Measurements from ENCODE around the gene KLF1.

Gene KLF1

DNA sequence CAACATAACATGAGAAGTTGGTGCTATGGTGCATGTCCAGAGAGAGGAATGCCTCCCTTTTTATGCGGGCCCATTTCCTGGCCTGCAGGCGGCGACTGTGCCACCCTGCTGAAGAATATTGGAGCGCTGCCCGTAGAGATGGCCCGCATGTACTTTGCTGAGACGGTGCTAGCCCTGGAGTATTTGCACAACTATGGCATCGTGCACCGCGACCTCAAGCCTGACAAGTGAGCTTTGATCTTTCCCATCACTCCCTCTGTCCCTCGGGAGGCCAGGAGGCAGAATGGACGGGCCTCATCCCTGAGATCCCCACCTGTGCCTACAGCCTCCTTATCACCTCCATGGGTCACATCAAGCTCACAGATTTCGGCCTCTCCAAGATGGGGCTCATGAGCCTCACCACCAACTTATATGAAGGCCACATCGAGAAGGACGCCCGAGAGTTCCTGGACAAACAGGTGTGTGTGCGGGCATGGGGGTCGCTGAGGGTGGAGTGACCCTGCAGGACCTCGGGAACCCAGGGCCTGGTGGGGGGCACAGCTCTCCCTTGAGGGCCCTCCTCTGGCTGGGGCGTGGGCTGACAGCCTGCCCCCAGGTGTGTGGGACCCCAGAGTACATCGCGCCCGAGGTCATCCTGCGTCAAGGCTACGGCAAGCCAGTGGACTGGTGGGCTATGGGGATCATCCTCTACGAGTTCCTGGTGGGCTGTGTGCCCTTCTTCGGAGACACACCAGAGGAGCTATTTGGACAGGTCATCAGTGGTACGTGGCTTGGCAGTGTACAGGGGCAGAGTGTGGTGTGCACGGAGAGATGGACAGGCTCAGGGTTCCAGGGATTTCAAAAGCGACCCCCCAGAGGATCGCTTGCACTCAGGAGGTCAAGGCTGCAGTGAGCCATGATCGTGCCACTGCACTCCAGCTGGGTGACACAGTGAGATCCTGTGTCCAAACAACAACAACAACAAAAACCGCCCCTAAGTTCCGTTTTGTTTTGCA lies 22.0 kb downstream of the KLF1 start:
- H4K20me1 ChIP-seq (ENCODE audit: insufficient read depth), result no peaks in the 10 kb centered on the region
- no peak overlapping the region for H2AFZ ChIP-seq (ENCODE audit: low read depth)
- H3K27ac ChIP-seq, result no peak overlapping the region
- H3K4me1 ChIP-seq (ENCODE audit: low read depth, poor library complexity, severe bottlenecking), result peaks cover 10% of the 10 kb centered on the region
- H3K4me3 ChIP-seq (IDR thresholded peaks at IDR 0.05; ENCODE audit: insufficient read depth, low read depth, low read length), result no peak overlapping the region
- no peak overlapping the region for H3K4me2 ChIP-seq
- no peaks in the 10 kb centered on the region for H3K36me3 ChIP-seq (ENCODE audit: insufficient read depth)
- TF ChIP-seq, protein P1, sequence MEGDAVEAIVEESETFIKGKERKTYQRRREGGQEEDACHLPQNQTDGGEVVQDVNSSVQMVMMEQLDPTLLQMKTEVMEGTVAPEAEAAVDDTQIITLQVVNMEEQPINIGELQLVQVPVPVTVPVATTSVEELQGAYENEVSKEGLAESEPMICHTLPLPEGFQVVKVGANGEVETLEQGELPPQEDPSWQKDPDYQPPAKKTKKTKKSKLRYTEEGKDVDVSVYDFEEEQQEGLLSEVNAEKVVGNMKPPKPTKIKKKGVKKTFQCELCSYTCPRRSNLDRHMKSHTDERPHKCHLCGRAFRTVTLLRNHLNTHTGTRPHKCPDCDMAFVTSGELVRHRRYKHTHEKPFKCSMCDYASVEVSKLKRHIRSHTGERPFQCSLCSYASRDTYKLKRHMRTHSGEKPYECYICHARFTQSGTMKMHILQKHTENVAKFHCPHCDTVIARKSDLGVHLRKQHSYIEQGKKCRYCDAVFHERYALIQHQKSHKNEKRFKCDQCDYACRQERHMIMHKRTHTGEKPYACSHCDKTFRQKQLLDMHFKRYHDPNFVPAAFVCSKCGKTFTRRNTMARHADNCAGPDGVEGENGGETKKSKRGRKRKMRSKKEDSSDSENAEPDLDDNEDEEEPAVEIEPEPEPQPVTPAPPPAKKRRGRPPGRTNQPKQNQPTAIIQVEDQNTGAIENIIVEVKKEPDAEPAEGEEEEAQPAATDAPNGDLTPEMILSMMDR (conservative IDR thresholded peaks at IDR 0.05; ENCODE audit: low read depth, low read length), result no peak
- H3K9ac ChIP-seq, result no peak overlapping the region
- H3K27me3 ChIP-seq (ENCODE audit: insufficient read depth, low read depth), result no peaks in the 10 kb centered on the region; the same call in 1 of the 2 replicates
- no peaks in the 10 kb centered on the region for H3K79me2 ChIP-seq (ENCODE audit: insufficient read depth, low read depth)

DNA sequence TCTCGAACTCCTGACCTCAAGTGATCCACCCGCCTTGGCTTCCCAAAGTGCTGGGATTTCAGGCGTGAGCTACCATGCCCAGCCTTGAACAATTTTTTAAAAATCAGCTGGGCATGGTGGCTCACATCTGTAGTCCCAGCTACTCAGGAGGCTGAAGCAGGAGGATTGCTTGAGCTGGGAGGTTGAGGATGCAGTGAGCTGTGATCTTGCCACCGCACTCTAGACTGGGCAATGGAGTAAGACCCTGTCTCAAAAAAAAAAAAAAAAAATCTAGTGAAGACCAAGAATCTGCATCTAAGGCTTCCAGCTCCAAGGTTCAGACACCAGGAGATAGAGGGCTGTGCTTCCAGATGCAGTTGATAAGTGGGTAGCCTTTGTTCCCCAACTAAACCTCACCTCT lies 22.9 kb downstream of the KLF1 start:
- no peak overlapping the region for H3K4me2 ChIP-seq

DNA sequence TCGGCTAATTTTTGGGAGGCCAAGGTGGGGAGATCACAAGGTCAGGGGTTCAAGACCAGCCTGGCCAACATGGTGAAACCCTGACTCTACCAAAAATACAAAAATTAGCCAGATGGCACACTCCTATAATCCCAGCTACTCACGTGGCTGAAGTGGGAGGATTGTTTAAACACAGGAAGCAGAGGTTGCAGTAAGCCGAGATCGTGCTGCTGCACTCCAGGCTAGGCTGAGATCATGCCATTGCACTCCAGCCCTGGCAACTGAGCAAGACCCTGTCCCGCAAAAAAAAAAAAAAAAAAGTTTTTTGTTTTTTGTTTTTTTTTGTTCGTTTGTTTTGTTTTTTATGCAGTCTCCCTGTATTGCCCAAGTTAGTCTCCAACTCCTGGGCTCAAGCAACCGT lies 27.5 kb downstream of the KLF1 start:
- H3K4me3 ChIP-seq (IDR thresholded peaks at IDR 0.05; ENCODE audit: insufficient read depth, low read depth, low read length), result no peak overlapping the region
- no peak overlapping the region for H3K9ac ChIP-seq
- no peaks in the 10 kb centered on the region for H3K4me1 ChIP-seq (ENCODE audit: low read depth, poor library complexity, severe bottlenecking)
- H3K4me2 ChIP-seq, result no peak overlapping the region
- H3K27me3 ChIP-seq (ENCODE audit: insufficient read depth, low read depth), result no peaks in the 10 kb centered on the region; the same call in 1 of the 2 replicates
- no peaks in the 10 kb centered on the region for H3K79me2 ChIP-seq (ENCODE audit: insufficient read depth, low read depth)
- no peak overlapping the region for H3K27ac ChIP-seq
- H4K20me1 ChIP-seq (ENCODE audit: insufficient read depth), result no peaks in the 10 kb centered on the region
- no peaks in the 10 kb centered on the region for H3K36me3 ChIP-seq (ENCODE audit: insufficient read depth)
- TF ChIP-seq, protein P1 (conservative IDR thresholded peaks at IDR 0.05; ENCODE audit: low read depth, low read length), result no peak
- H2AFZ ChIP-seq (ENCODE audit: low read depth), result no peak overlapping the region

More for the DNA sequence above, 22.9 kb downstream of the KLF1 start:
- H3K27me3 ChIP-seq (ENCODE audit: insufficient read depth, low read depth), result no peaks in the 10 kb centered on the region; the same call in 1 of the 2 replicates
- H3K36me3 ChIP-seq (ENCODE audit: insufficient read depth), result no peaks in the 10 kb centered on the region
- H3K9ac ChIP-seq, result no peak overlapping the region
- no peak overlapping the region for H3K27ac ChIP-seq
- H3K79me2 ChIP-seq (ENCODE audit: insufficient read depth, low read depth), result no peaks in the 10 kb centered on the region
- peaks cover 10% of the 10 kb centered on the region for H3K4me1 ChIP-seq (ENCODE audit: low read depth, poor library complexity, severe bottlenecking)
- TF ChIP-seq, protein P1 (conservative IDR thresholded peaks at IDR 0.05; ENCODE audit: low read depth, low read length), result no peak
- no peaks in the 10 kb centered on the region for H4K20me1 ChIP-seq (ENCODE audit: insufficient read depth)
- H2AFZ ChIP-seq (ENCODE audit: low read depth), result no peak overlapping the region
- H3K4me3 ChIP-seq (IDR thresholded peaks at IDR 0.05; ENCODE audit: insufficient read depth, low read depth, low read length), result no peak overlapping the region

DNA sequence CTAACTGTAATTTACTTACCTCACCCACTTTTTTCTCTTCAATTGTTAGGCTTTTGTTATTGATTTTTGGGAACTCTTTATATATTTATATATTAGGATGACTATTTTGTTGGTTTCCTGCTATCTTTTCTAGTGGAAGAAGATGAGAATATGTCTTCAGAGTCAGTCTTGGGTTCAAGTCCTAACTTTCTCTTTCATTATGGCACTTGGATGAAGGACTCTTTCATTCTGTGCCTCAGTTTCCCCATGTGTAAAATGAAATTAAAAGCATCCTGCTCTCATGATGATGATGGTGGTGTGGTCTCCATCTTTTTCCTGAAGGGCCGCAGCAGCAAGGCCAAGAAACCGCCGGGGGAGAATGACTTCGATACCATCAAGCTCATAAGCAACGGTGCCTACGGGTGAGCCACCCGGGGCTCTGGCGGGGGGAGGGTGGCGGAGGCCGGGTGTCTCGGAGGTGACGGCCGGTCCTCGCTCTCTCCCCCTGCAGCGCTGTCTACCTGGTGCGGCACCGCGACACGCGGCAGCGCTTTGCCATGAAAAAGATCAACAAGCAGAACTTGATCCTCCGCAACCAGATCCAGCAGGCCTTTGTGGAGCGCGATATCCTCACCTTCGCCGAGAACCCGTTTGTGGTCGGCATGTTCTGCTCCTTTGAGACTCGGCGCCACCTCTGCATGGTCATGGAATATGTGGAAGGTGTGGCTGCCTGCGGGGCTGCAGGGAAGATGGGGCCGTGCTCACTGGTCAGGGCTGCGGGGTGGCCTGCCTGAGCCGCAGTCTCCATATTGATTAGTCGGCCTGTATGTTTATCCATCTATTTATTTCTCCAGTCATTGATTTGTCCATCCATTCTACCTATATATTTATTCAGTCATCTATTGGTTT lies 28.7 kb downstream of the KLF1 start:
- Histone ChIP-seq H3K79me2 (ENCODE audit: insufficient read depth, low read depth) (no peaks in the 10 kb centered on the region), H3K36me3 (ENCODE audit: insufficient read depth) (no peaks in the 10 kb centered on the region), H3K27me3 (ENCODE audit: insufficient read depth, low read depth) (no peaks in the 10 kb centered on the region), H4K20me1 (ENCODE audit: insufficient read depth) (no peaks in the 10 kb centered on the region), H3K27ac (no peak overlapping the region), H3K9ac (no peak overlapping the region), H3K4me3 (IDR thresholded peaks at IDR 0.05; ENCODE audit: insufficient read depth, low read depth, low read length) (no peak overlapping the region), H3K4me2 (no peak overlapping the region), H3K4me1 (ENCODE audit: low read depth, poor library complexity, severe bottlenecking) (no peaks in the 10 kb centered on the region), H2AFZ (ENCODE audit: low read depth) (no peak overlapping the region)
- TF ChIP-seq, protein P1 (conservative IDR thresholded peaks at IDR 0.05; ENCODE audit: low read depth, low read length), result no peak
